Stimulated activated CD4-positive, alpha-beta T cell treated with anti-CD3 and anti-CD28 coated beads, Interleukin-1b, Interleukin-23, amount 100 ng/mL, for 1 hour (primary cell): Measurements from ENCODE around the gene SPARCL1.
"Not testable (repeated sequence)": the region's sequence is repeated elsewhere in the genome, so short reads cannot be mapped to it uniquely, and the experiment has no call there.

ENCODE experiments used
- DNase-seq, 2 donors: peaks; one replicate each; pipeline ENCODE4 v3.0.0-alpha.2; 2020; ENCODE audit warnings: low read depth in 2 of 2

SPARCL1 gene

DNA sequence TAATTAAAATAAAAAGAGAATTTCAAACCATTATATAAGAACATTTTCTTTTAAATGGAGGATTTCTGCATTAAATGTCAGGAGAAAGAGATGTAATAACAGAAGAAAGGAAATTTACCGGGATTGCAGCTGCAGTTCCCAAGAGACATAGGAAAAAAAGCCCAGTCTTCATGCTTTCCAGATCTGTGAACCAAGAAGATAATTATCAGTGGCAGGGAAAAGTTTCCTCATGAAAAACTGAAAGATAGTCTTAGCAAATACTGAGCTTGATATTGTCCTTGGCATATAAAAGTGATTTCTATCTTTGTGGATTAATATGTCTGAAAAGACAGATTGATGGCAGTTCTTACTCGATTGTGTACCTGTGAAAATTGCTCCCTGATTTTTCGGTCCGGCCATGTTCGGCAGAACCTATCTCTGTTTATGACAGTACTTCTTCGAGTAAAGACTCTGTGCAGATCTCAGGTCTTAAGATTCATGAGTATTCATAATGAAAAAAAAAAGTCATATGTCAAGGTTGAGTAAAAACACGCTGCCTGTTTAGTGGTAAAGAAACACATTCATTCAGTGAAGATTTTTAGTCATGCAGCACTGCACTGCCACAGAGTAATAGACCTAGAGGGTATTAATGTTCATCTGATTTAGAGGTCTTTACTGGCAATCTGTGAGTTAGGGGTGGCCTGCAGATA lies 29.6 kb downstream of the SPARCL1 start:
- no peak for DNase-seq

DNA sequence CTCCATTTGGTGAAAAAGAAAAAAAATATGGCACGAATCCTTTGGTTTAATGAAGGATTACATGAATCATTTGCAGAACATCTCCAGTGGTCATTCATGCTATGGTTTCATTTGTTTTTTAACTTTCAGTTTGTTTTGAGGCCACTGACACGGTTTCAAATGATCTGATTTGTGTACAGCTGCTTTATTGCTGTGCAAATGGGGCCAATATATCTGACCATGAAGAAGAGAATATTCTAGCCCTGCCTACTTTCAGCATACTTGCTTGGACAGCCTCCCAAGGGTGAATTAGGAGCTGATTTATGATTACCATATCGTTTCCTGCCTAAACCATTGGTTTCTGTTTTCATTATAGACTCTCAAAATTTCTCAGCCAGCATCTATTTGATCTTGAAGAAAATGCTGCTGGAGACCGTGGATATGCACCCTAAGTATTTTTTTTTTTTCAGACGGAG lies 30.7 kb downstream of the SPARCL1 start:
- no peak for DNase-seq

DNA sequence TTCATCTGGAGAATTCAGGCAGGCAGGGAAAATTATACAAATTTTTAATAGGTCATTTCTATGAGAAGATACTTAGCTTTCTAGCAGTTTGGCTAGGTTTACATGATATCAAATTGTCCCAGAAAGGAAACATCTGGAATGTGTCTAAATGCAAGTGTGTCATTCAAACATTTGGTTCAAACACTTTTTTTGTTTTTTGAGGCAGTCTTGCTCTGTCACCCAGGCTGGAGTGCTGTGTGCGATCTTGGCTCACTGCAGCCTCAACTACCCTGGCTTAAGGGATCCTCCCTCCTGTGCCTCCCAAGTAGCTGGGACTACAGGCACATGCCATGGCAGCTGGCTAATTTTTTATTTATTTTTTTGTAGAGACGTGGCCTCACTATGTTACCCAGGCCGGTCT lies 31.6 kb downstream of the SPARCL1 start:
- no peak for DNase-seq

DNA sequence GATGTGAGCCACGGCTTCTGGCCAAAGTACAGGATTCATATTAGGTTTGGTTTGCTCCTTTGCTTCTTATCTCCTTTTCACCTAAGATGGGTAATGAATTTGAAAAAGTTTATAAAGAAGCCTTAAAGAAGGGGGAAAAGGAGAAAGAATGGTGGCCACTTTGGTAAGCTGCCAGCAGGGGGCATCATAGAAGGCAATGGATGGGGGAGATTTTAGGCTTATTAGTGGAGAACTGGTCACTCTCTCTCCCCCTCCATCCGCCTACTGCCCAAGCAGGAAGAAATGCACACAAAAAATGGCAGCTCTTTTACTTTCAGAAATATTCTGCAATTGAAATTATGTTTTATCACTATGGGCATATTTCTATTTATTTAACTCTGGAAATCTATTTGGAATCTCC lies 32.0 kb downstream of the SPARCL1 start:
- no peak for DNase-seq

DNA sequence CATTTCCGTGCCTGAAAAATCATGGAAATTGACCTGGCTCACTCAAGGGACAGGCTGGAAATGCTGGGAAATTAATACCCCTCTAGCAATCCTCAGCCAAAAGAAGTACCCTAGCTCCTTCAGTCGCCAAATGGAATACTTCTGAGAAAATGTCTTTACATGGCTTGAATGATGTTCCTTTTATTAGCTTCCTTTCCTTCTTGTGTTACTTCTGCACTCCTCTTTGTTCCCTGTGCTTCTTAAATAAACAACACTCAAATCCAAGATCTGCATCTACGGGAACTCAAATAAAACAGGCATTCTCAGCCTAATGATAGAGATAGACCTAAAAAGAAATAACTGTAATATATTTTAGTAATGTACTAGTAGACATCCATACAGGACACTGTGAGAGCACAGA lies 36.1 kb downstream of the SPARCL1 start:
- DNase-seq: no peak

DNA sequence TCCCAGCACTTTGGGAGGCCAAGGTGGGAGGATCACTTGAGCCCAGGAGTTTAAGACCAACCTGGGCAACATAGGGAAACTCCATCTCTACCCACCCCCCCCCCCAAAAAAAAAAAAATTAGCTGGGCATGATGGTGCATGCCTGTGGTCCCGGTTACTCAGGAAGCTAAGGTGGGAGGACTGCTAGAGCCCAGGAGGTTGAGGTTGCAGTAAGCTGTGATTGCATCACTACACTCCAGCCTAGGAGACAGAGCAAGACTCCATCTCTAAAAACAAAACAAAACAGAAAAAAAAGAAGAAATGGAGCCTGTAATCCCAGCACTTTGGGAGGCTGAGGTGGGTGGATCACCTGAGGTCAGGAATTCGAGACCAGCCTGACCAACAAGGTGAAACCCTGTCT lies 37.3 kb downstream of the SPARCL1 start:
- DNase-seq: not testable (repeated sequence)

DNA sequence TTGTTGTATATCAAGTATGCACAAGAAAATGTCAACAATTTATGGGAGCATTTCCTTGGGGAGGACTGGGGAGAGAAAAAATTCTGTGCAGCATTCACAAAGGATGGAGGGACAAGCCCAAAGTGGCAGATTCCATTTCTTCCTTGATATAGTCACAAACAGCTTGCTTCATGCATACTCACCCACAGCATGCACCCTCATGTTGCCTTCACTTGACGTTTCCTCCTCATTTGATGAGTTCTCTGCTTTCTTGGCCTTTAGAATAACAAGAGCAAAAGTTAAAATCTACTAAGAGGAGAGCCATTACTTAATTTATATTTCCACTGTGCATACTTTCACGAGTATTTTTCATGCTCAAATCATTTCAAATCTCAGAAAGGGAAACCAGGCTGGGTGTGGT lies 37.7 kb downstream of the SPARCL1 start:
- no peak for DNase-seq

DNA sequence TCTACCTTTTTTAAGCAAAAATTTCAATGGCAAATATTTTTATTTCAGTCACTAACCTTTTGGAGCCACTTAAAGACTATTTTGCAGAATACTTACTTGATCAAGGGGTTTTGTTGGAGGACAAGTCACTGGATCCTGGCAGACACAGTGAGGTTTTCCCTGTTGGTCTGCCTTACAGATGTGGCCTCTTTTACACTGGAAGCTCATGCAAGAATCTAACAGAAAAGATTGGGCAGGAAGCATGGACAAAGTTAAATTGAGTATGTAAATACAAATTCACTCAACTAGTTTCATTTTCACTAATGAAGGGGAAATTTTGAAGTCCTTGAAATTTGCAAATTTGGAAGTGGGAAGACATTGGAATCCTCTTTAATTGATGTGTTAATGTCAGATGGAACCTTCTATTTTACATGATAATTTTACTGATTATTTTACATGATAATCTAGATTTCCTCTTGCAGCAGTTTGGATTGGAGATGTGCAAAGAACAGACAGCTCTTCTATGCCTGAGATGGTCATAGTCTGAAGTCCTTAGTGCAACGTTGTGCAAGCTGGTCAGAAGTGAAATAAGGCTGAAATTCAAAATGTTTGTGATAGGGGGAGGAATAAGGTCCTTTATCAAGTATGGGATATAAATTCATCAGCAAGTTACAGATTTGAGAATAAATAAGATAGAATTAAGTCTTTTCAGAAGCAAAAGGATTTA lies 38.4 kb downstream of the SPARCL1 start:
- DNase-seq: no peak

DNA sequence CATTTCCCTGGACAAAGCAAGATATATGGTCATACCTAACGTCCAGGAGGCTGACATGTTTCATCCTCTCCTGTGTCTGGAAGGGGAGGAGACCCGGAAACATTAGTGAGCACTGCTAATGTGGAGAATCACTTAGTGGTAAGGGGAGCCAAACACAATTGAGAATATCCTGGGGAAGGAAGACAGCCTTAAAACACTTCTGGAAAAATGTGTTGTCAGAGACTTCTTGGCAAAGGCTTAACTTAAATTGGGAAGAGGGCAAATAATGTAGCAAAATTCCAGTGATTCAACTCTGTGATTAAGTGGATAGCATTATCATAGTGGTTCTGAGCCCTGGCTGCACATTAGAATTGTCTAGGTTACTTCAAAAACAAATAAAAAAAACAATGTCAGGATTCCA lies 39.5 kb downstream of the SPARCL1 start:
- DNase-seq: no peak

DNA sequence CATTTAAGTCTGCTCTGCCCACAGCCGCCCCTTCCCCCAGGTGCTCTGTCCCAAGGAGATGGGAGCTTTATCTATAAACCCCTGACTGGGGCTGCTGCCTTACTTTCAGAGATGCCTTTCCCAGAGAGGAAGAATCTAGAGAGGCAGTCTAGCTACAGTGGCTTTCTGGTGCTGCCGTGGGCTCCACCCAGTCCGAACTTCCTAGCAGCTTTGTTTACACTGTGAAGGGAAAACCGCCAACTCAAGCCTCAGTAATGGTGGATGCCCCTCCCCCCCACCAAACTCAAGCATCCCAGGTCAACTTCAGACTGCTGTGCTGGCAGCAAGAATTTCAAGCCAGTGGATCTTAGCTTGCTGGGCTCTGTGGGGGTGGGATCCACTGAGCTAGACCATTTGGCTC lies 40.5 kb downstream of the SPARCL1 start:
- not testable (repeated sequence) for DNase-seq

DNA sequence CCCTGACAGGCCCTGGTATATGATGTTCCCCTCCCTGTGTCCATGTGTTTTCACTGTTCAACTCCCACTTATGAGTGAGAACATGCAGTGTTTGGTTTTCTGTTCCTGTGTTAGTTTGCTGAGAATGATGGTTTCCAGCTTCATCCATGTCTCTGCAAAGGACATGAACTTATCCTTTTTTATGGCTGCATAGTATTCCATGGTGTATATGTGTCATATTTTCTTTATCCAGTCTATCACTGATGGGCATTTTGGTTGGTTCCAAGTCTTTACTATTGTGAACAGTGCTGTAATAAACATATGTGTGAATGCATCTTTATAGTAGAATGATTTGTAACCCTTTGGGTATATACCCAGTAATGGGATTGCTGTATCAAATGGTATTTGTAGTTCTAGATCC lies 45.9 kb downstream of the SPARCL1 start:
- not testable (repeated sequence) for DNase-seq

DNA sequence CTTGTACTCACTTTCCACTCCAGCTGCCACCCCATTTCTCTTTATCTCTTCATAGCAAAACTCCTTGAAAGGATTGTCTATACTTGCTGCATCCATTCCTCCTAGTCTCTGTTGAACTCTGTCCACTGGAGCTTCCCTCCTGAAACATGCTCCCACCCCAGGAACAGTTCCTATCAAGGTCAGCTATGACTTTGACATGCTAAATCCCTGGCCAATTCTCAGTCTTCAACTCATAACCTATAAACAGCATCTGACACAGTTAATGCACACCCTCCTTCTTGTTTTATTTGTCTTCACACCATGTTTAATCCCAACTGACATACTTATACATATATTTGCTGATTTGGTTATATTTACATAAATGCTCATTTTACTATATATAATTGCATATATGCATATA lies 47.8 kb downstream of the SPARCL1 start:
- DNase-seq: no peak

DNA sequence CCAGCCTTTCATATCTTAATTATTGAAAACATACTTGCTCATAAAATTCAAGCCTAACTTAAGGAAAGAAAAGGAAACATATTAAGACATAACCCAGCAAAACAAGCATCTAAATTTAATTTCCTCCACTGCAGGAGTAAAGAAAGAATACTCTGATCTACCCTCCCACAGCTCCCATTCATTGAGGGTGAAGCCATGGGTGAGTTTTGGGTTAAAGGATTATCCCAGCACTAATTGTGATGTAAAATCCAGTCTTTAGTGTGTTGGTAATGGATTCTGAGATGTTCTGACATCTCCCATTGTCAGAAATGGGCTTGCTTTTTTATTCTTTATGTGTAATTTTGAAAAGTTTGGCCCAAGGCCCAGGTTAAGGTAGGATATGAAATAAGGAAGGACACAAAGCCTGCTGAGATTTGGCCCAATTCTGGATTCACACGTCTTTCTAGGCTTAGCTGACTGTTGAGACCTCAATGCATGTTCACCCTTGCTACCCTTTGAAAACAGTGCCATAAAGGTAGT lies 50.4 kb downstream of the SPARCL1 start:
- no peak for DNase-seq

DNA sequence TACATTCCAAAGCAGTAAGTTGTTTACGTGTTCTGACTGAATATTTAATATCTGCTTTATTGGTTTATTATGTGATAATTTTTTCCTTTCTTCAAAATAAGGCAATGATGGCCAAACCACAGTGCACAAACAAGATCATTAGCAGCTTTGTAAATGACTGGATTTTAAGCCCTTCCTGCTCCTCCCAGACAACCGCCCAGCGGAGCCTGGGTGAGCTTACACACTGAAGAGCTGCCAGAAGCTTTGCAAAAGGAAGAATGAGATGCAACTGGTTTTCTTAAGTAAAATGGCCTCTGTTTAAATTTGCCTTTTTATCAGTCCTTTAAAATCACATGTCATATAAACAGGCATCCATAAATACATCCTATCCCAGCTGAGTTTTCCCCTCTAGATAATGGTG lies 52.2 kb downstream of the SPARCL1 start:
- DNase-seq: no peak

DNA sequence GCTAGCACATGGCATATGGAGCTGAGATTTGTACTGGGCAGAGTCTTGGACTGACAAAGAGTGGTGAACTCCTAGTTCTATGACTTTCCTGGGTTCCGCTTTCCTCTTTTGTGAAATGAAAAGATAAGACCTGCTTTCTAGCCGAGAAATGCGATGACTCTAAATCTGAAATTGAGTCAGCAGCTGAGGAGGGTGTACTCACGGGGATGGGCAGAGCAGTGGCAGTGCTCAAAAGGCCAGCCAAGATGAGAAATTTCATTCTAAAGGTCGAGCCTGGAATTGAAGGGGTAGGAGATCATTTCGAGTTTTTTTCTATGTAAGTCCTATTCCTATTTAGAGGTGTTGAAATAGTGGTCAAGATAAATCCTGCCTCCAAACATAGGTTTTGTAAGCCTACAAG lies 59.8 kb downstream of the SPARCL1 start:
- no peak for DNase-seq

DNA sequence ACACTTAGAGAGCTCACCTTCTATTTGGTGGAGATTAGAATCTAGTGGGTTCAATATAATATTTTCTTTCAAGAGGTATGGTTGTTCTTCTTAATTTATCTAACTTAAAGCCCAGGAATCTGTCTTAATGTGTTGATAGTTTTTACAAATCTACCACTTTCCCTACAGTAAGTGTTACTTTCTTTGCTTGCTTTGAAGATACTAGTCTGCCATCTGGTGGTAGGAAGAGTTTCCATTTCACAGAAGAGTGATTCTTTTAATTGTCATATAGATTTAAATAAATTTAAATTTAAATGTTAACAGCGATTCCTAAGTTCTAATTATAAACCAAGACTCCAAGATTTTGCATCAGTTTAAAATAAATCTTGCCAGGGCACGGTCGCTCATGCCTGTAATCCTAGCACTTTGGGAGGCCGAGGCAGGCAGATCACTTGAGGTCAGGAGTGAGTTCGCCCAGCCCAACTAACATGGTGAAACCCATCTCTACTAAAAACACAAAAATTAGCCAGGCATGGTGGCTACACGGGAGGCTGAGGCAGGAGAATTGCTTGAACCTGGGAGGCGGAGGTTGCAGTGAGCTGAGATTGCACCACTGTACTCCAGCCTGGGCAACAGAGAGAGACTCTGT lies 63.3 kb downstream of the SPARCL1 start:
- DNase-seq: no peak

DNA sequence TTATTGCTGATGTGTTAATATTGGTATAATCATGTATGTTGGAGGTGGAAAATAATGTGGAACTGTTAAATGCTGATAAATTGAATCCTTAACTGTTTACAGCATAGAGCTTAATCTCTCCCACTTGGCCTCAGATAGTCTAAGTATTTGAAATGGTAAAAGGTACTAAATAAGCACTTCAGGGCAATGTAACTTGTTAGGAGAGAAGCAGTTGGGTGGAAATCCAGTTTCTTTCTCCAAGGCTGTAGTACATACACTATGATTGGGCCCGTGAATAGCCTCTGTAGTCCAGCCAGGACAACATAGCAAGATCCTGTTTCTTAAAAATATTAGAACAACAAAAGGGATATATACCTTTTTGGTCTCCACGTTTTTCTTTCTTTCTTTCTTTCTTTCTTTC lies 67.1 kb downstream of the SPARCL1 start:
- no peak for DNase-seq

DNA sequence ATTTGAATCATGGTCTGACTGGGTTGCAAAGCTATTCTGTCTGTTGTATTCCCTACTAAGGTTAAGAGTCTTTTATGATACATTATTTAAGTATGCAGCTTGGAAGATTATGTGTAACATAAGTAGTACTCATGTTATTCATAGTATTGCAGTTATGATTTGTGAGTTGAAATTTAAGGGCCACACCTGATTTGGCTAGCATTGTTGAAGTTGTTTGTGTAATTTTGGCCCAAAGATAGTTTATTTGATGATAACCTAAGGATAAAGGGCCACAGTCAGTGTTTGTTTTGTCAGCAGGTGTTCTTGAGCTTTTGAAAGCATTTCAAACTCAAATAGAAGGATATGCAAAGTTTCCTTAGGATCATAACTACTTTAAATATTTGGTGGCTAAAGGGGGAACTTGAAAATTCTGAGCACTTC lies 67.9 kb downstream of the SPARCL1 start:
- DNase-seq: no peak

DNA sequence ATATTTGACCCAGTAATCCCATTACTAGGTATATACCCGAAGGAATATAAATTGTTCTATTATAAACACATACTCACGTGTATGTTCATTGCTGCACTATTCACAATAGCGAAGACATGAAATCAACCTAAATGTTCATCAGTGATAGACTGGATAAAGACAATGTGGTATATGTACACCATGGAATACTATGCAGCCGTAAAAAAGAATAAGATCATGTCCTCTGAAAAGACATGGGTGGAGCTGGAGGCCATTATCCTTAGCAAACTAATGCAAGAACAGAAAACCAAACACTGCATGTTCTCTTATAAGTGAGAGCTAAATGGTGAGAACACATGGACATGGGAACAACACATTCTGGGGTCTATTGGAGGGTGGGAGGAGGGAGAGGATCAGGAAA lies 70.3 kb downstream of the SPARCL1 start:
- DNase-seq: no peak

DNA sequence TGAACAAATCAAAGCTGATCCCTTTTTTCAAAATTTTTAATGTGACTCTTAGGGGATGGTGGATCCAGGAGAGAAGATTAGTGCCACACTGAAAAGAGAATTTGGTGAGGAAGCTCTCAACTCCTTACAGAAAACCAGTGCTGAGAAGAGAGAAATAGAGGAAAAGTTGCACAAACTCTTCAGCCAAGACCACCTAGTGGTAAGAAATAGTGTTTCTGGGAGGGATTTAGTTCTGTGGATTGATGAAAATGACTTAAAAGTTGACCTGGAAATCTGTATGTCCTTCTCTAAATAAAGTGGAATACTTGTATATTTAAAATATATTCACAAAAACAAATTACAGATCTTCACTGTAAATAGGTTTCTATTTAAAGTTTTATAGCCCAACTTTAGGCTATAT lies 77.6 kb downstream of the SPARCL1 start:
- DNase-seq: no peak

DNA sequence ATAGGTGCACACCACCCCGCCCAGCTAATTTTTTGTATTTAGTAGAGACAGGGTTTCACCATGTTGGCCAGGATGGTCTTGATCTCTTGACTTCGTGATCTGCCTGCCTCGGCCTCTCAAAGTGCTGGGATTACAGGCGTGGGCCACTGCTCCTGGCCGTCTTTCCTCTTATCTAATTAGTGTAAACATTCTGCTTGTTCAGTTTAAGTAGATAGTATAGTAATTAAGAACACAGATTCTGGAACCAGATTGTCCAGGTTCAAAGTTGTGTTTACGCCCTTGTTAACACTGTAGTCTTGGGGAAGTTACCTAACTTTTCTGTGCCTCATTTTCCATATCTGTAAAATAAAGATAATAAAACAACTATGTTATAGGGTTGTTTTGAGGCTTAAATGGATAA lies 82.8 kb downstream of the SPARCL1 start:
- DNase-seq: not testable (repeated sequence)

DNA sequence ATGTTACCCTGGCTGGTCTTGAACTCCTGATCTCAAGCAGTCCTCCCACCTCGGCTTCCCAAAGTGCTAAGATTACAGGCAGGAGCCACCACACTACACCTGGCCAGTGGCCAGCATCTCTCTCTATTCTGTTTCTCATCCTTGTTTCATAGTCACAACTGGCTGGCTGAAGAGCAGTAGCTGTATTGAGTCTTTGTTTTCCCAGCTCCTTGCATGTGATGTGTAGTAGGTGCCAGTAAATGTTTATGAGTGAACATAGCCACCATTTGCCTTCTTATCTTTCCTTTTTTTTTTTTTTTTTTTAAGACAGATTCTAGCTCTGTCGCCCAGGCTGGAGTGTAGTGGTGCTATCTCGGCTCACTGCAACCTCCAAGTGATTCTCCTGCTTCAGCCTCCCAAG lies 83.2 kb downstream of the SPARCL1 start:
- DNase-seq: no peak

DNA sequence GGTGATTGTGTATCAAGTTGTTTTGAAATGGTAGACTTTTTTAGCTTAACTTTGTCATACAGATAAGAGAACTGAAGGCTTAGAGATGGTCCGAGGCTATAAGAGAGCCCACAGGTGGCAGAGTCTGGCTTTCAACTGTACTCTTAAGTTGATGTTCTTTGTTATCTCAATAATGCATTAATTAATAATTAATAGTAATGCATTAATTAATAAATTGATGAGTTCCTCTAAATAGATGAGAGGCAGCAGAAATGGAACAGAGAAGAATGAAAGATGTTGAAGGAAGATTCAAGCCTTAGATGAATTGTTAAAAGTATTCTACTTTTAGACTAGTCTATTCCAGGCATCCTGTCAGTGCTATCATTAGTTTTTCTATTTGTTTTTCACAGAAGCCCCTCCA lies 84.4 kb downstream of the SPARCL1 start:
- no peak for DNase-seq
